ENCODE results near the gene LACC1. TPM values are rescaled to one million over a fixed set of nuclear protein-coding genes. Genes with fewer than 3 reads are reported as not detected.

The LACC1 gene
- total and polyA plus RNA-seq, 2 of the 13 experiments (the other 11 are each of a cell fraction or from before 2014, with no cell fraction given), result 0.92 to 1.7 TPM

DNA sequence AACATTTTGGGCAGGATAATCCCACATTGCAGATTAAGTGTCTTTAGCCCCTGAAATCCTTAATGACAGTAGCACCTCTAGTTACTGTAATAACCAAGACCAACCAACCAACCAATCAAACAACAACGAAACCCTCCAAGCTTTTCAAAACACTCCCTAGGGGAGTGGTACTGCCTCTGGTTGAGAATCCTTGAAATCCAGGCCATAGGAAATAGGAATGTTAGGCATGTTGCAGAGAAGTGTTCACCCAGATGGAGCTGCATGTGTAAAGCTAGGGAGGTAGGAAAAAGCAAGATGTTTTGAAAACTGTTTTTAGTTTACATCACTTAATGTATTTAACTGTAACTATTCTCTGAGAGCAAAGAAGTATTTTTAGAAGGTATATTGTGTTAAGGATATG lies 4.5 kb downstream of the LACC1 start (continued):
- TF ChIP-seq TFAP4 (IDR thresholded peaks at IDR 0.05; ENCODE audit: borderline replicate concordance, low read depth), result no peak
- no peak for TF ChIP-seq RFX3 (CRISPR knock-in tag; IDR thresholded peaks at IDR 0.05)
- TF ChIP-seq ZFP62 (CRISPR knock-in tag; IDR thresholded peaks at IDR 0.05), result no peak
- no peak for TF ChIP-seq CBX2 (IDR thresholded peaks at IDR 0.05; ENCODE audit: low read depth, low read length)
- TF ChIP-seq CBX2 (CRISPR knock-in tag; IDR thresholded peaks at IDR 0.05; ENCODE audit: low read depth), result no peak
- no peak for TF ChIP-seq ZNF883 (CRISPR knock-in tag; IDR thresholded peaks at IDR 0.05; ENCODE audit: not compliant biosample characterization)
- TF ChIP-seq, protein P1, sequence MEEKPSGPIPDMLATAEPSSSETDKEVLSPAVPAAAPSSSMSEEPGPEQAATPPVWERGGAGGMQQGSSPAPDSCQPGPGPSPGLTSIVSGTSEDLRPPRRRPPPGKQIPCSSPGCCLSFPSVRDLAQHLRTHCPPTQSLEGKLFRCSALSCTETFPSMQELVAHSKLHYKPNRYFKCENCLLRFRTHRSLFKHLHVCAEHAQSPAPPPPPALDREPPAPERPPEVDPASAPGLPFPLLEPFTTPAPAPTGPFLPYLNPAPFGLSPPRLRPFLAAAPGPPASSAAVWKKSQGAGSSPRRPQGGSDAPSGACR (CRISPR knock-in tag; IDR thresholded peaks at IDR 0.05), result no peak
- TF ChIP-seq ZNF496 (CRISPR knock-in tag; IDR thresholded peaks at IDR 0.05; ENCODE audit: insufficient replicate concordance), result no peak
- TF ChIP-seq ZNF510 (CRISPR knock-in tag; IDR thresholded peaks at IDR 0.05; ENCODE audit: low read depth), result no peak
- TF ChIP-seq, protein P2, sequence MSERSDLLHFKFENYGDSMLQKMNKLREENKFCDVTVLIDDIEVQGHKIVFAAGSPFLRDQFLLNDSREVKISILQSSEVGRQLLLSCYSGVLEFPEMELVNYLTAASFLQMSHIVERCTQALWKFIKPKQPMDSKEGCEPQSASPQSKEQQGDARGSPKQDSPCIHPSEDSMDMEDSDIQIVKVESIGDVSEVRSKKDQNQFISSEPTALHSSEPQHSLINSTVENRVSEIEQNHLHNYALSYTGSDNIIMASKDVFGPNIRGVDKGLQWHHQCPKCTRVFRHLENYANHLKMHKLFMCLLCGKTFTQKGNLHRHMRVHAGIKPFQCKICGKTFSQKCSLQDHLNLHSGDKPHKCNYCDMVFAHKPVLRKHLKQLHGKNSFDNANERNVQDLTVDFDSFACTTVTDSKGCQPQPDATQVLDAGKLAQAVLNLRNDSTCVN (CRISPR knock-in tag; IDR thresholded peaks at IDR 0.05; ENCODE audit: borderline replicate concordance), result no peak

DNA sequence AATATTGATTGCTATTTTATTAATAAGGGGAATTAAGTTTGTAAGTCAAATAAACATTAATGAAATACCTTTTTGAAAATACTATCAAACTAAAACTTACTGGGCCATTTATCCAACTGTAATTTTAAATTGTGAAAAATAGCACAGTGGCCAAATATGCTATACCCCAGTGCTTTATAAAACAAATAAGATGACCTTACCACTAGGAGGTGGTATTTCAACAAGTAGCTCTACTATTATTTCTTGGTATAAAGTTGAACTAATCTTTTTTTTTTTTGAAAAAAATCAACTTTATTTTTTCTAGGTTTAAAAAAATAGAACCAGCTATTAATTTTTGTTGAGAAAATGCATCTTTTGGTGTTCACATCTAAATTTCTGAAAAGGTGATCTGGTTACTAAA lies 14.7 kb downstream of the LACC1 start:
- Histone ChIP-seq H3K27ac (ENCODE audit: extremely low read length, insufficient read depth, low read length) (no peak overlapping the region), H3K27me3 (ENCODE audit: control insufficient read depth in 1 of 2, insufficient read depth in 2 of 2, low read length in 2 of 2) (no peaks in the 10 kb centered on the region), H3K79me2 (ENCODE audit: insufficient read depth, low read length) (no peaks in the 10 kb centered on the region), H3K4me3 (replicated peaks in 1 of 3; ENCODE audit: insufficient read depth in 1 of 3, low read depth in 2 of 3, low read length in 3 of 3) (no peak overlapping the region), H3K4me1 (ENCODE audit: insufficient read depth, low read length) (no peaks in the 10 kb centered on the region), H2AFZ (ENCODE audit: low read length) (no peak overlapping the region), H3K4me2 (ENCODE audit: low read depth, low read length) (no peak overlapping the region), H3K9me3 (ENCODE audit: low read length) (no peaks in the 10 kb centered on the region), H4K20me1 (ENCODE audit: insufficient read depth, low read length) (no peaks in the 10 kb centered on the region), H3K9ac (ENCODE audit: insufficient read depth, low read depth, low read length) (no peak overlapping the region), H3K36me3 (replicated peaks in 1 of 2; ENCODE audit: control insufficient read depth in 1 of 2, insufficient read depth in 2 of 2, low read length in 2 of 2) (no peaks in the 10 kb centered on the region)
- no TSS peak for BruUV-seq (replicated peaks)
- intact Hi-C loops (cut with micrococcal nuclease; ENCODE audit: unreplicated experiment) (no loop called here), in situ Hi-C loops (cut with HindIII; ENCODE audit: extremely low pct_ligation_motif_present, low pct_unique_long_range_greater_than_20kb) (no loop called here)
- TF ChIP-seq ZNF326 (CRISPR knock-in tag; IDR thresholded peaks at IDR 0.05; ENCODE audit: borderline replicate concordance), result no peak
- TF ChIP-seq ZNF768 (CRISPR knock-in tag; IDR thresholded peaks at IDR 0.05), result no peak
- no peak for TF ChIP-seq REXO4 (CRISPR knock-in tag; IDR thresholded peaks at IDR 0.05; ENCODE audit: borderline replicate concordance)
- no peak for TF ChIP-seq YEATS2 (CRISPR knock-in tag; IDR thresholded peaks at IDR 0.05; ENCODE audit: borderline replicate concordance)
- TF ChIP-seq, protein P3, sequence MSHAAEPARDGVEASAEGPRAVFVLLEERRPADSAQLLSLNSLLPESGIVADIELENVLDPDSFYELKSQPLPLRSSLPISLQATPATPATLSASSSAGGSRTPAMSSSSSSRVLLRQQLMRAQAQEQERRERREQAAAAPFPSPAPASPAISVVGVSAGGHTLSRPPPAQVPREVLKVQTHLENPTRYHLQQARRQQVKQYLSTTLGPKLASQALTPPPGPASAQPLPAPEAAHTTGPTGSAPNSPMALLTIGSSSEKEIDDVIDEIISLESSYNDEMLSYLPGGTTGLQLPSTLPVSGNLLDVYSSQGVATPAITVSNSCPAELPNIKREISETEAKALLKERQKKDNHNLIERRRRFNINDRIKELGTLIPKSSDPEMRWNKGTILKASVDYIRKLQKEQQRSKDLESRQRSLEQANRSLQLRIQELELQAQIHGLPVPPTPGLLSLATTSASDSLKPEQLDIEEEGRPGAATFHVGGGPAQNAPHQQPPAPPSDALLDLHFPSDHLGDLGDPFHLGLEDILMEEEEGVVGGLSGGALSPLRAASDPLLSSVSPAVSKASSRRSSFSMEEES (CRISPR knock-in tag; IDR thresholded peaks at IDR 0.05), result no peak
- POLR2A ChIA-PET, result no interaction called here
- FAIRE-seq (no peak), DNase-seq (ENCODE audit: low spot score) (no peak), ATAC-seq (no peak)
- CTCF ChIA-PET (ENCODE audit: low intra/inter-chr PET ratio, low total read pairs), result interaction anchor here (1.1 kb wide), 1 partner anchor 577 kb away, joined by 4 read pairs; no protein-coding TSS in a partner anchor

All from HepG2 (cell line).